ENCODE measurements around the gene AR. TPM values are rescaled to one million over a fixed set of nuclear protein-coding genes. Genes with fewer than 3 reads are reported as not detected.

Gene AR
- total and polyA plus RNA-seq, 12 donors, result 1.7 to 35.2 (median 26.4) TPM

DNA sequence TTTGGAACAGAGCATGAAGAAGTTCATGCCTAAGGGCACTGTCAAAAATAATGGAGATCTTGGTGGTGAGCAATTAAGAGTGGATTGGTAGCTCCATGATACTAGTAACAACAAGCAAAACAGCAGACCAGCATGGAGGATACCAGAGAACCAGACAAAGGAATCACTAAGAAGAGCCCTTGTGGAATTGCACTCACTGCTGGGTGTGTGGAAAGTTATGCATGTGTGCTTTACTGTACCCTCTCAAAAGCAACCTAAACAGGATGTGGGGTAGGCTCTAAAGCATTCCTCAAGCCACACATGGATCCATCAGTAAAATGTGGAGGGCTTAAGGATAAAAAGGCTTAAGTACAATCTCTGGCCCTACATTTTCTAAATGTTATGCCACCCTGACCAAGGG is 69.5 kb downstream of the AR start:
- H3K27me3 ChIP-seq, result no peaks in the 10 kb centered on the region
- H3K4me3 ChIP-seq, result no peak overlapping the region
- peaks cover 0 to 26% (median 0%) of the 10 kb centered on the region in 11 donors for H3K9me3 ChIP-seq
- no peak for TF ChIP-seq CTCF (IDR thresholded peaks at IDR 0.05)
- H3K27ac ChIP-seq, result no peak overlapping the region
- no peaks in the 10 kb centered on the region for H3K4me1 ChIP-seq
- no peak for ATAC-seq
- no peak for DNase-seq
- H3K36me3 ChIP-seq, result no peaks in the 10 kb centered on the region
- intact Hi-C loops (cut with DNase I), result no loop called here

DNA sequence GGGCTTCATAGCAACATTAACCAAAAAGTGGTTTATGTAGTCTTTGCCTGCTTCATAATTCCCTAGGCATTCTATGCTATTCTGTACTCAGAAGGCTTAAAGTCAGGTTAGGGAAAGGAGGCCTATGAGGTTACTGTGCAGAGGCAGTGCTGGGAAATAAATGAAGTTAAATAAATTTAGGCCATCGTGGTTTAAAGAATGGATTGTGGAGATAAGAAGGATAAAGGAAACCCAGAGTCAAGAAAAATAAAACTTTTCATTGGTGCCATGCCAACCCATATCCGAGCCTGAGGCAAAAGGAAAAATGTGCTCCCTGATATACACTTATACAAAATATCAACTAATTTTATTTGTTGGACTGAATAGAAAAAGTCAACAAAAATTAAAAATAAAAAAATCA is 70.2 kb downstream of the AR start:
- H3K27ac ChIP-seq, result no peak overlapping the region
- no peak for ATAC-seq
- H3K36me3 ChIP-seq, result no peaks in the 10 kb centered on the region
- DNase-seq, result no peak
- no peaks in the 10 kb centered on the region for H3K4me1 ChIP-seq
- no peak for TF ChIP-seq CTCF (IDR thresholded peaks at IDR 0.05)
- H3K27me3 ChIP-seq, result no peaks in the 10 kb centered on the region
- 48 to 61% methylated on average over 2 of the region's 2 CpGs for WGBS, 2 donors
- H3K9me3 ChIP-seq, result peaks cover 0 to 26% (median 0%) of the 10 kb centered on the region in 11 donors
- no peak overlapping the region for H3K4me3 ChIP-seq
- intact Hi-C loops (cut with DNase I), result no loop called here

DNA sequence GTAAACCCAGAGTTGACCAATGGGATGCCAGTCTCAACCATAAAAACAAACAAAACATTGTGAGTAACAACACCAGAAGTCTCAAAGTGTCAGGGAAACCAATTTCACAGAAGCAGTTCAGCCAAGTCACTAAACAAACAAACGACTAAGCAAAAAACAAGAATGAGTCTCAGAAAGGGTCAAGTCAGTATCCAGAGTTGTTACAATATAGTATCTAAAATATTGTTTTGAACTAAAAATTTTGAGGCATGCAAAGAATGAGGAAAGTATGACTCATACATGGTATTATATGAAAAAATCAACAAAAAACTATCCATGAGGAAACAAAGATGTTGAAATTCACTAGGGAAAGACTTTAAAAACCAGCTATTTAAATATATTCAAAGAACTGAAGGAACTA is 70.6 kb downstream of the AR start:
- H3K27ac ChIP-seq, result no peak overlapping the region
- peaks cover 0 to 26% (median 0%) of the 10 kb centered on the region in 11 donors for H3K9me3 ChIP-seq
- no peak for TF ChIP-seq CTCF (IDR thresholded peaks at IDR 0.05)
- DNase-seq (no peak), ATAC-seq (no peak)
- H3K27me3 ChIP-seq, result no peaks in the 10 kb centered on the region
- H3K4me1 ChIP-seq, result no peaks in the 10 kb centered on the region
- 88 to 95% methylated on average over 1 of the region's 1 CpG for WGBS, 2 donors
- no peaks in the 10 kb centered on the region for H3K36me3 ChIP-seq
- intact Hi-C loops (cut with DNase I), result no loop called here
- no peak overlapping the region for H3K4me3 ChIP-seq

DNA sequence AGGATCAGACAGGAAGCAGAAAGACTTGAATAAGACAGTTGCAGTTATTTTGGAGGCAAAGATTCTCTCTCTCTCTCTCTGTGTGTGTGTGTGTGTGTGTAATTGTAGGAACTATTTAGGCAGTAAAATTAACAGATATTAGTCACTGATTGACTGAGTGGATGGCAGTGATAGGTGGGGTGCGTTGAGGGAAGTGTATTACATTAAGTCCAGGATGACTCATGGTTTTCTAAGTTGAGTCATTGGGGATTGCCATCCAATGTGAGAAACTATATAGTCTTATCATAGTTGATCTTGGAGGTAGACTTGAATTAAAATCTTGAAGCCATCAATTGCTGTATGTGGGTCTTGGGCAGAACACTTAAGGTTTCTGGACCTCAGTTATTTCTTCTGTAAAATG is 75.4 kb downstream of the AR start:
- 61 to 63% methylated on average over 1 of the region's 1 CpG for WGBS, 2 donors
- H3K4me1 ChIP-seq, result no peaks in the 10 kb centered on the region
- ATAC-seq (no peak), DNase-seq (no peak)
- H3K27ac ChIP-seq, result no peak overlapping the region
- no peak overlapping the region for H3K4me3 ChIP-seq
- TF ChIP-seq CTCF (IDR thresholded peaks at IDR 0.05), result no peak
- no peaks in the 10 kb centered on the region for H3K36me3 ChIP-seq
- intact Hi-C loops (cut with DNase I), result no loop called here
- peaks cover 0 to 23% (median 6%) of the 10 kb centered on the region in 11 donors for H3K9me3 ChIP-seq
- H3K27me3 ChIP-seq, result no peaks in the 10 kb centered on the region
